Smooth muscle cell (in vitro differentiated cells): ENCODE data around the gene AQR. TPM values are rescaled to one million over a fixed set of nuclear protein-coding genes. Genes with fewer than 3 reads are reported as not detected.

Source experiments
- DNase-seq: peaks from one replicate; lab custom pipeline; 2025; ENCODE audit not compliant: unreplicated experiment; lab: John Stamatoyannopoulos, UW
- H2AFZ ChIP-seq: fragments of 200-600 bp; sonication (generic); 2 replicates; pipeline ENCODE4 v1.6.0; 2016; ENCODE audit warnings: antibody characterized with exemption, low read depth, mild to moderate bottlenecking
- H3F3A ChIP-seq: fragments of 200-600 bp; sonication (generic); 2 replicates; pipeline ENCODE4 v1.6.0; 2017; ENCODE audit warnings: antibody characterized with exemption, low read depth
- H3K27ac ChIP-seq: fragments of 200-600 bp; sonication (generic); 2 replicates; pipeline ENCODE4 v1.5.1; 2016; ENCODE audit warnings: low read depth, mild to moderate bottlenecking
- H3K27me3 ChIP-seq: fragments of 200-600 bp; sonication (generic); 2 replicates; pipeline ENCODE4 v1.6.1; 2016; ENCODE audit warnings: low read depth, mild to moderate bottlenecking
- H3K36me3 ChIP-seq: fragments of 200-600 bp; sonication (generic); 2 replicates; pipeline ENCODE4 v1.5.1; 2016; ENCODE audit warnings: low read depth
- H3K4me1 ChIP-seq: fragments of 200-600 bp; sonication (generic); 2 replicates; pipeline ENCODE4 v1.5.1; 2016; ENCODE audit warnings: low read depth
- H3K4me2 ChIP-seq: fragments of 200-600 bp; sonication (generic); 2 replicates; pipeline ENCODE4 v1.6.0; 2016; ENCODE audit warnings: mild to moderate bottlenecking
- H3K4me3 ChIP-seq: fragments of 200-600 bp; sonication (generic); 2 replicates; pipeline ENCODE4 v1.5.1; 2016; ENCODE audit warnings: mild to moderate bottlenecking
- H3K79me2 ChIP-seq: fragments of 200-600 bp; sonication (generic); 2 replicates; pipeline ENCODE4 v1.6.0; 2016; ENCODE audit warnings: low read depth, mild to moderate bottlenecking
- H3K9ac ChIP-seq: fragments of 200-600 bp; sonication (generic); 2 replicates; pipeline ENCODE4 v1.6.0; 2016; ENCODE audit warnings: low read depth
- H3K9me3 ChIP-seq: fragments of 200-600 bp; sonication (generic); replicated peaks from 2 replicates; pipeline ENCODE4 v1.5.1; 2016; ENCODE audit warnings: low read depth
- H4K20me1 ChIP-seq: fragments of 200-600 bp; sonication (generic); 2 replicates; pipeline ENCODE4 v1.6.0; 2016; ENCODE audit warnings: low read depth
- CTCF ChIP-seq: fragments of 200-600 bp; sonication (generic); IDR thresholded peaks from 2 replicates; pipeline ENCODE4 v1.5.1; 2017; ENCODE audit warnings: borderline replicate concordance, mild to moderate bottlenecking, antibody characterized with exemption; ENCODE audit not compliant: insufficient read depth, poor library complexity, severe bottlenecking
- WGBS: methylation state at CpG from one replicate; pipeline ENCODE4 v1.1.7; 2016; ENCODE audit warnings: low lambda C conversion rate; 5-methylcytosine and 5-hydroxymethylcytosine counted together
- polyA plus RNA-seq: library from polyadenylated mRNA; unstranded; fragments of >200 nt; fragmentation: Nextera tagmentation; extraction: Ambion mirVana; gene quantifications from 2 replicates; pipeline ENCODE4 v1.2.1, GENCODE V29; 2016
- total RNA-seq: library from RNA; depleted of rRNA; stranded (reverse); fragments of >200 nt; gene quantifications from 2 replicates; pipeline ENCODE4 v1.2.3, GENCODE V29; 2014

The AQR gene
- total and polyA plus RNA-seq, 2 experiments from 2014 or later, result 13.0 to 33.6 TPM

GRCh38 chr15:34838282-34838681 lies 131.3 kb downstream of the AQR start:
- H3K27me3 ChIP-seq, result no peaks in the 10 kb centered on the region
- peaks cover 4% of the 10 kb centered on the region for H3F3A ChIP-seq
- no peak overlapping the region for H3K4me2 ChIP-seq
- DNase-seq, result no peak
- no peaks in the 10 kb centered on the region for H3K9me3 ChIP-seq
- H3K27ac ChIP-seq, result no peak overlapping the region
- no peak overlapping the region for H3K4me3 ChIP-seq
- H3K79me2 ChIP-seq, result no peaks in the 10 kb centered on the region
- no peak overlapping the region for H2AFZ ChIP-seq
- no peak overlapping the region for H3K9ac ChIP-seq
- no peaks in the 10 kb centered on the region for H3K36me3 ChIP-seq
- no peaks in the 10 kb centered on the region for H4K20me1 ChIP-seq
- 91% methylated on average over 3 of the region's 3 CpGs for WGBS
- no peak for TF ChIP-seq CTCF
- H3K4me1 ChIP-seq, result no peaks in the 10 kb centered on the region

GRCh38 chr15:34837246-34838016 lies 132.1 kb downstream of the AQR start:
- H3K4me3 ChIP-seq, result no peak overlapping the region
- no peak overlapping the region for H3K4me2 ChIP-seq
- no peaks in the 10 kb centered on the region for H3K27me3 ChIP-seq
- H3K79me2 ChIP-seq, result no peaks in the 10 kb centered on the region
- no peaks in the 10 kb centered on the region for H4K20me1 ChIP-seq
- H3K36me3 ChIP-seq, result no peaks in the 10 kb centered on the region
- no peak for TF ChIP-seq CTCF
- H3K9ac ChIP-seq, result no peak overlapping the region
- H2AFZ ChIP-seq, result no peak overlapping the region
- peaks cover 4% of the 10 kb centered on the region for H3F3A ChIP-seq
- peak overlapping the region; percentile 56 for H3K27ac ChIP-seq
- no peak for DNase-seq
- no peaks in the 10 kb centered on the region for H3K9me3 ChIP-seq
- no peaks in the 10 kb centered on the region for H3K4me1 ChIP-seq
- 52% methylated on average over 6 of the region's 6 CpGs for WGBS

GRCh38 chr15:34828145-34828911 lies 141.2 kb downstream of the AQR start:
- no peak overlapping the region for H3K27ac ChIP-seq
- no peaks in the 10 kb centered on the region for H3K79me2 ChIP-seq
- no peaks in the 10 kb centered on the region for H3K36me3 ChIP-seq
- no peak overlapping the region for H3K9ac ChIP-seq
- H3K4me1 ChIP-seq, result no peaks in the 10 kb centered on the region
- no peaks in the 10 kb centered on the region for H3F3A ChIP-seq
- TF ChIP-seq CTCF, result no peak
- no peak overlapping the region for H3K4me3 ChIP-seq
- WGBS, result 86% methylated on average over 5 of the region's 5 CpGs
- H3K4me2 ChIP-seq, result no peak overlapping the region
- DNase-seq, result no peak
- no peaks in the 10 kb centered on the region for H3K27me3 ChIP-seq
- H4K20me1 ChIP-seq, result no peaks in the 10 kb centered on the region
- no peaks in the 10 kb centered on the region for H3K9me3 ChIP-seq
- H2AFZ ChIP-seq, result no peak overlapping the region
